Hypothalamus (tissue), 51 donors: Measurements from ENCODE around the gene ZFP62.

Source experiments
- DNase-seq, 51 donors: peaks; one replicate each; lab custom pipeline; 2025; lab: John Stamatoyannopoulos, UW

ZFP62 gene

DNA sequence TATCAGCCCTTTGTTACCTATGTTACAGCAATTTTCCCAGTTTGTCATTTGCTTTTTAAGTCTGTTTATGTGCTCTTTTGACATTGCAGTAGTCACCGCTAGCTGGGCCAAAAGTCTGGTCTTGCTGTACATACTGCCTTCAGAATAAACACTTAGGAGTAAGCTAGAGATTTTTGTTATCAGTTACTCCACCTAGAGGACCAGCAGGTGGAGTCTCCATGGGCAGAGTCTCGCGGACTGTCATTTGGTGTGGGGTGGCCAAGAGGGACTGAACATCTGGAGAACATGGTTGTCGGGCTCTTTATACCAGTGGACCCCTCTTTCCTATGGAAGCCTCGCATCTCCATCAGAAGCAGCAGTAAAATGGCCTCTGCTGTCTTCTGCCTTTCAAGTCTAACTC lies 47.7 kb downstream of the ZFP62 start:
- DNase-seq = no peak

DNA sequence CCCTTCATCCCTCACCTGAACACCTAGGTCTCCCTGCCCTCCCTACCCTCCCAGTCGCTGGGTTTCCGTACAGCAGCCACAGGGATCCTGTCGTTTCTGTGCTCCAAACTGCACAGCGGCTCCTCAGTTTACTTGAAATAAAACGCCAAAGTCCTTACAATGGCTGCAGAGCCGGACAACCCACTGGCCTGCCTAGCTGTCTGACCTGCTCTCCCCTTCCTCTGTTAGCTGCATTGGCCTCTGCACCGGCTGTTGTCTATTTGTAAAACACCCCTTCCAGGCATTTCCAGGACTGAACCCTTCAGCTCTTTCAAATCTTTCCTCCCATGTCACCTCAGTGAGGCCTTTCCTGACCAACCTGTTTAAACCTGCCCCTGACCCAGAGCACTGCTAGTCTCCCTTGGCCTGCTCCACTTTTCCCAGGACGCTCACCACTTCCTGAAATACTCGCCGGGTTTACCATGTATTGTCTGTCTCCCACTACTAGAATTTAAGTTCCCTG lies 49.4 kb downstream of the ZFP62 start:
- DNase-seq = no peak

DNA sequence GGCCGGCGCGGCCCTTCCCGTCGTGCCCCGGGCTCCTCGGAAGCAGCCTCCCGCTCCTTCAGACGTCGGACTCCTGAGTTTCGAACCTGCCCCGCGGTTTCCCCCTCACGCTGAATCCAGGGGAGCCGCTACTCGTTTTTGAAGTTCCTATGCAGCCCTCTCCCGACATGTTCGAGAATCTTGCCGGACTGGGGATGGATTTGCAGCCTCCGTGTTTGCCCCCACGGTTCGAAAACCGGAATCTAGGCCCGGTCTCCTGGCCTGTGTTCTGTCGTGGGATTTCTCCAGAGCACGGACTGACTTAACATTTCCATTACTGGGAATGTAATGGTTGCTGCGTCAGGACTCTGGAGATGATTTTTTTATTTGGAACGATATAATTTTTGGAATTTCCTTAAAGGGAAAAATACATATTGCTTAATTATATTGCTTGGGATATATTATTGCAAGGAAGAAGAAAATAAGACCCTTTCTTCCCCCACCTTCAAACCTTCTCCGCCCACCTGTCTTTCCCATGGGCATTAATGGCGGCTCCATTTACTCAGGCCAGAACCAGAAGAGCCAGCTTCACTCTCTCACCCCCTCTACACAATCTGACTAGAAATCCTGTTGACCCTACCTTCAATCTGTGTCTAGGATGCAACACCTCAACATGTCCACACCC lies 50.0 kb downstream of the ZFP62 start:
- peak in 19 of 51 donors; percentile 48 to 88 (median 69) for DNase-seq

DNA sequence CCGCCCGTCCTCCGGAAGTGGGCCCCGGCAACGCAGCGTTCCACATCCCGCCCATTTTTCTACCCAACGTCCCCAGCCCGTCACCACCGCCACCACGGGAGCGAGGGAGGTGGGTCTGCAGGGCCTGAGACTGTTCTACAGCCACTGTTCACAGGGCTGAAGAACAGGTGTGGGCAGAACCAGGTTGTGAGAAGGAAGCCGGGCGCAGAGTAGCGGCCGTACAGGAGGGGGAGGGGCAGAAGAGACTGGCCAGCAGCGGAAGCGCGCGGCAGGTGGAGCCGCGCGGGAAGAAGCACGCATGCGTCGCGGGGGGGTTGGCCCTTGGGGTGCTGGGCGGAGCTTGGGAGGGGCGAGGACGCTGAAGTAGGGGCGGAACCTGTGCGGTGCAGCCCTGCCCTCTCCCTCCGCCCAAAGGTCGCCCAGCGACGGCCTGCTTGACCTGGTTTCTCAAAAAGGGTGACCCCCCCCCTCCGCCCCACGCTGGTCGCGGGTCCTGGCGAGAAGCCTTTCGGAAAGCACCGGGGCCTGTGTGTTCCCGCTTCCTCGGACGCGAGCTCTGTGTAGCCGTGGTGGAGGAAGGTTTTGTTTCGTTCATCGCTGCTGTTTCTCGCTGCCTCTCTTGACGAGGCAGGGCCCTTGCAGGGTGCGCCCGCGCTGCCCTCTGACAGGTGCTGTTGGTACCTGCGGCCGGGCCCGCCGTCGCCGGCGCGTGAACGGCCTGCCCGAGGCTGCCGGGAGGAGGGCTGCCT lies 50.7 kb downstream of the ZFP62 start:
- peak; percentile 86 to 100 (median 95) for DNase-seq

DNA sequence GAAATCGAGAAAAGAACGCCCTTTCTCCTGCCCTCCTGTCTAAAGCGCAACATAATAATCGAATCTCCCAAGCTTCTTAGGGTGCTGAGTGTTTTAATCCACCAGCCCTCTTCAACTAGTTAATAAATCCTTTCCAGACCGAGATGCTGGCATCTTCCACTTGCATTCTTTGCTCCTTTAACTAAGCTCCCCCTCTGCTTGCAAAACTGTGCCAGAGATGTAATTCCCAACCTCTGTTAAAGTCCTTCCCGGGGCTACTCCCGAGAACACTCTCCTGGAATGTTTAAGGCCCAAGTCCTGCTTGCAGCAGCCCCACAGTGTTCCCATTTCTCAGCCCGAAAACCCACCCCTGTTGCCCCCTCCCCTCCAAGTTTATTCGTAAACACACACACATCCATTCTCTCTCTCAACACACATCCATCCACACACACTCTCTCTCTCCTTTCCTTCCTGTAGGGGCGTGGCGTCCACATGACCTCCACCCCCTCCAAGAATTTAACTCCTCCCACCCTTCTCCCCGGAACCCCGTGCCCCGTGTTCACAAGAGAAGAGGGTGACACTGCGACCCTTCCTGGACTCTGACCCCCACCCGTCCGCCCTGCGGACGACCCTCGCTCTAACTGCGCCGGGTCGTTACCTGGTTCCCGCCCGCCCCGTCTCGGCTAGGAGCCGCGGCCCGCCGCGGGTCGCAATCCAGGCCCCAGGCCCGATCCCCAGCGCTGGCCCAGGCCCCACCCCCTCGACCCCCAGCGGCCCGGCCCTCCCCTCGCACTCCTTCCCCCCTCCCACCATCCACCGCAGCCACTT lies 51.5 kb downstream of the ZFP62 start:
- DNase-seq = peak in 50 of 51 donors; percentile 60 to 98 (median 84)

DNA sequence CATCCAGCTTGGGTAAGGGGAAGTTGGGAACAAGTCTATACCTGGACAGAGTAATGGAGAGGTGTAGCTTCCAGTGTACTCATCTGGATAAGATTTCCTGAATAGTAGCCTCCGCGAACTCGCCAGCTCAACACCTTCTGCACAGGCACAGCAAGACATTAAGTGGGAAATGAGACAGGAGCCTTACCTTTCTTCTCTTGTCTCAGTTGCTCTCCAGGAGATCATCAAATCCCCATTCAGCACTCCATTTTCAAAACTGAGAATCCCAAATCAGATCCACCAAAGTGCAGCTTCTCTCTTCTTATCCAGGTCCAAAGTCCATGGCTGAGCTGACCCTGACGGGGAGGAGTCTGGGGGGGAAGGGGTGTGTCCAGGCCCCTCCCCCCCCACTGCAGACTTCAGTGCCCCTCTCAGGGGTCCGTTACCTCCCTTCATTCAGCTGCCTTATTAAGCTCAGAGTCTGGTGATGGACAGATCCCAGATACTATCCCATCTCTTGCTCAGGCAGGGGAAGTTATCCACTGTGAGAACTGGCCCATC lies 52.5 kb downstream of the ZFP62 start:
- DNase-seq = no peak

DNA sequence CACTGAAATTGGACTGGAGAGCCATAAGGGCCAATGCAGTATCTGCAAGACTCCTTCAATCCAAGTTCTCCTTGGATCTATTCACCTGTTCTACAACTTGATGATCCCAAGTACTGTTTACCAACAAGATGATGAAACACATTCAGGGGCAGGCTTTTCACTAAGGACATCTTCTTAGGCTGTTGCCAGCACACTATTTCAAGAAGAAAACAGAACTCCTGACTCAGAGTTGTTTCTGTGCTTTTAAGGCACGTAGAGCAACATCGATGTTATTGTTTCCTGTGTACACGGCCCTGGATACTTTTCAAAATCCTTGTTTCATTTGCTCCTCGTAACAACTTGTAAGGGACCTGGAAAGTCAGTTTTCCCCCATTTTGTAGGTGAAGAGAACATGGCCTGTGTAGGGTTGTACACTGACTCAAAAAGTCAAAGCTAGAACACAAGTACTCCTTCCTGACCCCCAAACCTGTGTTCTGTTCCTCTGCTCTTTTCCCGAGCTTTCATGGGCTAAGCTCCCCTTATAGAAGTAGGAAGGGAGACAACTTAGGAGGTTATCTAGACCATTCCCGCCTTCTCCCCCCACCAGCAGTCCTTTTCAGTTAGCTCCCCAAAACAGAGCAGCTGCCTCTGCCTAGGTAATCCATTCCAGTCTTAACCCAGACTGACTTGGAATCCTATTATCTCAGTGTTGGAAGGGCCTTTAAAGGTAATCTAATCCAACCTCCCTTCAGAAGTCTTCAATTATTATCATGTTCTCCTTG lies 53.2 kb downstream of the ZFP62 start:
- no peak for DNase-seq

DNA sequence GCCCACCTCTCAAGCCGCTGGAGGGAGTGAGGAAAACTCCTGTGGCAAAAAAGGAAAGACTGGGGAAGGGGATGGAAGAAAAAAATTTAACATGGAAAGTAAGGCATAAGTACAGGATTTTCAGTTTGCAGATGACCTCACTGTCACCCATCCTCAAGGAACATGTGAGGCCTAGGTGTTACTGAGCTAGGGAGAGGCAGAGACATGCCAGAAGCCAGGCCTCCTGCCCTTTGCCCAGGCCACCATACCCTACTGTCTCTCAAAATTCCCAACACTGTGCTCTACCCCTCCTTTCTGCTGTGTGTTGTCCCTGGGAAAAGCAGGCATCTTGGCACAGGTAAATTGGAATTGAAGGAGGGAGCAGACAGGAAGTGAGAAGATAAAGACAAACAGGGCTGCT lies 54.0 kb downstream of the ZFP62 start:
- no peak for DNase-seq

DNA sequence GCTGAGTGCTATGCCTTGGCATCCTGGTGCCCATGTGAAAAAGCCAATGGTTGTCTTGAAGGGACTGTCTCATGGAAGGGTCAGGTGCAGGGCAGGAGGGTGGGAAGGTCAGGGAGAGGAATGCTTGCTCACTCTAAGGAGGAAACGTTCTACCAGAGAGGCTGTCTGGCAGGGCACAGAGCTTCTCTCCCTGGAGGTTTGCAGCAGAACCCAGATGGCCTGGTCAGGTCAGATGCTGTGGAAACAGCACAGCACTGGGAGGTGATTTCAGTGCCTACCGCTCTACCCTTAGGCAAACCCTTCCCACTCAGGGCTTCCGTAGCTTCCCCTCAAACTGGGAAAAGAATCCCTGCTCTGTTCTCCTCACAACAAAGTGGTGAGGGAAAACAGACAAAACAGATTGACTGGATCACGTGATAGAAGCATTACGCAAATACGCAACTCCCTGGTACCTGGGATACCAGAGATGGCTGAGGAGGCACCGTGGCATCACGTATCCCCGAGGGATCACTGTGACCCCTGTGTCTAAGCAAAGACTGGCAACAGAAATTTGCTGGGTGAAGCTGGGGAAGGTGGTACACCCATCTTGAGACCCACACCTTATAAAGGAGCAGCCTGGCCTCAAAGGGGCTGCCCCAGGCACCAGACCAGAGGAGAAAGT lies 54.6 kb downstream of the ZFP62 start:
- DNase-seq = no peak

DNA sequence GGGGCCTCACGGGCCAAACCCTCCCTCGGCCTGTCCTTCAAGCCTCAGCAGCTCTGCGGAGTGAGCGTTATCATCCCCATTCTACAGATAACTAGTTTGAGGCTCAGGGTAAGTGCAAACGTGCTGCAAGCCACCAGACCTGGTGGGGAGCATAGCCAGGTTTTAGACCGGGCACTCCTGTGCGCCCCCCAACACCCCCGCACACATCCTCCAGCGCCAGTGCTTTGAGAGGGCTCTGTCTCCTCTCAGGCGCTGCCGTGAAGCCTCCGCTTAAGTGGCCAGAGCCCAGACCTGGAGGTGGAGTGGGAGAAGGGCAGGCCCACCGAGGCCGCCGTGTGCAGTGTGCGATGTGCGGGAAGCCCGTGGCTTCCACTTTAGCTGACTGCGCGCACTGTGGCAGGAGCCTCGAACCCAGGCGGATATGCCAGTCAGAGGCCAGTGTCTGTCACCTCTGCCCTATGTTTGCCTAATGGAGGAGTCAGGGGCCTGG lies 56.9 kb downstream of the ZFP62 start:
- no peak for DNase-seq

DNA sequence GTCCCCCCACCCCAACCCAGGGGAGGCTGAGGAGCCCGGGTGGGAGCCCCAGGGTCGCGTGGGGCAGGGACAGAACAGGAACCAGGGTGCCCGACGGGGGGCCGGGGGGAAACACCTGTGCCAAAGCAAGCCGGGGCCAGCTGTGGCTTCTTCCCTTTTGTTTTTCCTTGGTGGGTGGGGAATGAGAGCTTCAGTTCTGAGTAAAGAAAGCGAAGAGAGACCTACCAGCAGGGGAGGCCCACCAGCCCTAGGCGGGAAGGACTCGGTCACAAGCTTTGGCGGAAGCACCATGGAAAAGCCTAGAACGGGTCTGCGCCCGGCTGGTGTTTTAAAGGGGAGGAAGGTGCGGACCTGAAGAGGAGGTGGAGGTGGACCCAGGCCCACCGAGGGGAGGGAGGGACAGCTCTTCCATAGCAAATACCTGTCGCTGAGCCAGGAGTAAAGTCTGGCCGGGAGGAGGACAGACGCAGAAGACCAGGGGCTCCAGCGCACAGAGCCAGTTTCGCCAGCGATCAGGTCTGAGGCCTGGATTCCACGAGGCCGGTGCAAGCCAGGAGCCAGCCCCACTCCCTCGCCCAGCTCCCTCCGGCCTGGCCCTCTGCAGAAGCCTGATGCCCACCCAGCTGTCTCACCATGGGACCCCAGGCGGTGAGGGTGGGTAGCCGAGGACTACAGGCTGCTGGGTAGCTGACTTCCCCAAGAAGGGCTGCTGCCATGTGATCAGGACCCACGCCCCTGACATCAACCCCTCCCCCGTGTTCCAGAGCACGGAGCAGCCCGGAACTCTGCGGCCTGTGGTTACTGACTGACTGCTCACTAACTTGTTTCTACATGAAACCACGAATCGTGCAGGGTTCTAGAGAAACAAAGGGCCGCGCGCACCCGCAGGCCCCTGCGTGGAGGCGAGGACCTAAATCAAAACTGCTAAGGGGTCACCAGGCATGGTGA lies 57.6 kb downstream of the ZFP62 start:
- peak in 35 of 51 donors; percentile 17 to 58 (median 33) for DNase-seq

DNA sequence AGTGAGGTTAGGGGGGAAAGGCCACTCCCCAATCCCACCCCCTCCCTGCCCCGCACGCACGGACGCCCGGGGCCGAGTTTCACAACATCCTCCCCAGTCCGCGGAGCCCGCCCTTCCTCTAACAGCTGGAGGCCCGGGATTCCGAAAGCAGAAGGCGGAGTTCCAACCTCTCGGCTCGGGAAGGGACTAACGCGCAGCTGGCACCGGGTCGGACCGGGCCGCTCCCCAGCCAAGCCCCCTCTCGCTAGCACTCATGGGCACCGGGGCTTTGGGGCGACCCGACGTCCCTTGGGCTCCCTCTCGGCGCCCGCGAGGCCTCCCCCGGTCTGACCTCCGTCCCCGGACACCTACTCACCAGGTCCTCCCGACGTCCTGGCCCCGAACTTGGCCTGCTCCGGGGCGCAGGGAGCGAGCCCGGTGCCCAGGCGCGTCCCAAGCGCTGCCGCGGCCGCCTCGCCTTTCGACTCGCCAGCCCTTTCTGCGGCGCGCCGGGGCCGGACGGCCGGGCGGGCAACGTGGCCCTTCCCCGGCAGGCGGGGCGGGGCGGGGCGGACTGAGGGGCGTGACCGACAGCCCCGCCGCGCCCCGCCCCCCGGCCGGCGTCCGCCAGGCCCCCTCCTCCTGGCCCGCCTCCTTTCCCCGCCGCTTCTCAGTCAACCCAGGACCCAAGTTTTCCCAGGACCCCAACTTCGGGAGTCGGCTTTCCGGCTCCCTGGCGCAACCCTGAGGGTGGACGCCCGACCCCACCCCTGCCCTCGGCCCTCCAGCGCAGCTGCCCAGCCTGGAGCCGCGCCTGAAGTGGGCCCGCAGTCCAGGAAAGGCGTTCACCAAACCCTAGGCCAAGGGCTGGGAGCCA lies 58.5 kb downstream of the ZFP62 start, which contains the start of gene MGAT1:
TSS of gene MGAT1 (minus strand) at position 482 of the 856 bp plus-strand sequence. CDS start 9,835 bp downstream, outside the sequence.
- peak in 45 of 51 donors; percentile 20 to 83 (median 59) for DNase-seq

DNA sequence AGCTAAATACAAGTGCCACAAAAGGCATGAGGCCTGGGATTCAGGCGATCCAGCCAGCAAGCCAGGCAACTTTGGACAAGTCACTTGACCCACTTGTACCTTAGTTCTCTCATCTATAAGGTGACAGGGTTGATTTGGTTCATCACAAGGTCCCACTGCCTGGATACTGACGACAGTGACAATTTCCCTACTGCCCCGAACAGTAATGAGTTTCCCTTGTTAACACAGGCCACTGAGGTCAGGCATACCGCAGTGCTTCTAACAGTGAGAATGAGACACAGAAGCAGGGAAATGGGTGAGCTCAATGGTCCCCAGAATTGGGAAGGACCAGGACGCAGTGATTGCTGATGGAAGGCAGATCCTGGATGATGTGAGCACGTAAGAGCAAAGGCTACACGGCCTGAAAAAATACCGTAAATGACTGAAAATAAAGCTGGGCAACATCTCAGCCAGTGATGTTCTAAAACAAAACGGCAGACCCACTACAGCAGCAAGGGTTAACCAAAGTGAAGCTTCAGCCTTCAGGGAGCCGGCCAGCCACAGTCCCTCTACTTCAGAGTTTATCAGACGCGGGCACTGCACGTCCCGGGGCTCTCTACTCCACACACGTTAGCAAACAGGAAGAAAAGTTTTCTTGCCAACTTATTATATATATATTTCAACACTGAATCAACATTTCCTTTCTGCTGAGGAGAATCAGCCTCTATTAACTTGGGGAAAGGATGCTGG lies 59.3 kb downstream of the ZFP62 start:
- DNase-seq = no peak

DNA sequence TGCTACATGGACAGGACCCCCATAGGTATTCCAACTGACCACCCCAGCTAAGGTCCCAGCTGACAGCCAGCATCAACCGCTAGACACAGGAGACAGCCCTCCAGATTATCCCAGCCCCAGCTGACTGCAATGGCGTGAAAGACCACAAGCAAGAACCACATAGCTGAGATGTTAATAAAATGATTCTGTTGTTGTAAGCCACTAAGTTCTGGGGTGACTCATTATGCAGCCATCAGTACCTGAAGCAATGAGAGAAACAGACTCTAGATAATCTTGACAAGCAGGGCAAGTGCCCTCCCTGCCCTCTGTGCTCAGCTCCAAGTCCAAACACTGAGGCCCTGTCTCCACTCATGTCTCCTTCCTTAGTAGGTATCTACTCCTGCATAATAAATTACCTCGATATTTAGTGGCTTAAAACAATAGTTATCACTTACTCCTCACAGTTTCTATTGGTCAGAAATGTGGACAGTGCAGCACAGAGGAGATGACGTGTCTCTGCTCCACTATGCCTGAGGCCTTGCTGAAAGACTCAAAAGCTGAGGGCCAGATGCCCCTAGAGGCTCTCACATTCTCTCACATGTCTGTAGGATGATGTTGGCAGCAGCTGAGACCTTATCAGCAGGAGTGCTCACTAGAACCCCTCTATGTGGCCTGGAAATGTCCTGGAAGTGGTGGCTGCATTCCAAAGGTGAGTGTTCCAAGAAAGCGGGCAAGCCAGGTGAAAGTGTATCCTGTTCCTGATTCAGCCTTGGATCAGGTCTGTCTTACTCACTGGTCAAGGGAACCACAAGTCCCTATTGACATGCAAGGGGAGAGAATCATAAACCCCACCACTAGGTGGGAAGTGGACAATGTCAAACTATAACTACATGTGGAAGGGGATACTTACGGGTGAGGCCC lies 60.9 kb downstream of the ZFP62 start:
- no peak for DNase-seq

DNA sequence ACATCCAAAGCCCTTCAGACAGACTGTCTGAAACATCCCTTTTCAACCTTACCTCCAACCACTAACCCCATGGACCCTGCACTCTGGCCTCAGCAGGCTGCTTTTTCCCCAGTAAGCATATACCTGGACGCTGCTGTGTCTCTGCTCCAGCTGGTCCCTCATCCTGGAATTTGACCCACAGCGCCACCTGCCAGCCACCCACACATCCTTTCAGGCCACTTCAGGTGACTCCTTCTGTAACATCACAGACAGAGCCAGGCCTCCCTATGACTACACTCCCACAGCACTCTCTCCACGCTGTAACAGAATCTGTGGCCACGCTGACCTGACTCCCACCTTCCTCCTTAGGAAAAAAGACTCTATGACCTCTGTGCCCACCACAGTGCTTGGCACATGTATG lies 61.9 kb downstream of the ZFP62 start:
- no peak for DNase-seq
